HepG2 (cell line): Measurements from ENCODE around the gene ADSS1. TPM values are rescaled to one million over a fixed set of nuclear protein-coding genes. Genes with fewer than 3 reads are reported as not detected.
A peak's percentile ranks its signal among the peaks of the same experiment; 100 is the strongest.

Experiments
- ATF1 ChIP-seq: IDR thresholded peaks from 2 replicates; pipeline ENCODE4 v1.6.1; 2016; ENCODE audit warnings: mild to moderate bottlenecking, control low read depth
- DMAP1 ChIP-seq: IDR thresholded peaks from 2 replicates; pipeline ENCODE4 v1.6.1; 2016
- HDAC6 ChIP-seq: fragments of 200-600 bp; sonication (generic); IDR thresholded peaks from 2 replicates; pipeline ENCODE4 v1.7.0; 2017; ENCODE audit warnings: mild to moderate bottlenecking, antibody characterized with exemption, low read length, low read depth
- HES4 ChIP-seq: sonication (generic); formaldehyde crosslinking; IDR thresholded peaks from 2 replicates; pipeline ENCODE4 v1.9.0; 2021; ENCODE audit warnings: mild to moderate bottlenecking, missing genetic modification reagents, borderline replicate concordance
- HNF4G ChIP-seq, 2 experiments: sonication (generic) in 1 of 2; formaldehyde crosslinking in 1 of 2; IDR thresholded peaks; 2 replicates each; pipeline versions ENCODE4 v1.4.0 to v1.6.1; 2011 to 2020; ENCODE audit warnings: borderline replicate concordance in 2 of 2, low read depth in 2 of 2, mild to moderate bottlenecking in 2 of 2, low read length in 1 of 2, missing genetic modification reagents in 1 of 2, moderate library complexity in 1 of 2
- MYNN ChIP-seq: sonication (generic); formaldehyde crosslinking; IDR thresholded peaks from 2 replicates; pipeline ENCODE4 v1.4.0; 2020; ENCODE audit warnings: mild to moderate bottlenecking, low read depth, missing genetic modification reagents
- PLSCR1 ChIP-seq: sonication (generic); formaldehyde crosslinking; IDR thresholded peaks from 2 replicates; pipeline ENCODE4 v1.5.0; 2020; ENCODE audit warnings: missing genetic modification reagents, mild to moderate bottlenecking, borderline replicate concordance
- REL ChIP-seq: sonication (generic); formaldehyde crosslinking; conservative IDR thresholded peaks from 2 replicates; pipeline ENCODE4 v1.8.0; 2022; ENCODE audit warnings: mild to moderate bottlenecking, missing genetic modification reagents, moderate library complexity
- SAP130 ChIP-seq: IDR thresholded peaks from 2 replicates; pipeline ENCODE4 v1.6.1; 2016; ENCODE audit warnings: low read depth
- SETDB1 ChIP-seq: sonication (generic); formaldehyde crosslinking; IDR thresholded peaks from 2 replicates; pipeline ENCODE4 v1.5.1; 2020; ENCODE audit warnings: missing genetic modification reagents, mild to moderate bottlenecking, borderline replicate concordance
- SYNCRIP ChIP-seq: fragments of 200-400 bp; formaldehyde crosslinking; IDR thresholded peaks from 2 replicates; pipeline ENCODE4 v1.6.1; 2018; ENCODE audit warnings: mild to moderate bottlenecking, low read depth, low read length; ENCODE audit not compliant: insufficient read depth
- TBX3 ChIP-seq: fragments of 450-650 bp; IDR thresholded peaks from 2 replicates; pipeline ENCODE4 v1.6.1; 2017; ENCODE audit warnings: antibody characterized with exemption, mild to moderate bottlenecking, inconsistent platforms, borderline replicate concordance
- TCF12 ChIP-seq, 2 experiments: fragments of 450-650 bp in 1 of 2; sonication (generic) in 1 of 2; formaldehyde crosslinking in 1 of 2; IDR thresholded peaks; 2 replicates each; pipeline versions ENCODE4 v1.6.1 to v1.8.0; 2017 to 2022; ENCODE audit warnings: antibody characterized with exemption in 1 of 2, mild to moderate bottlenecking in 1 of 2, missing genetic modification reagents in 1 of 2, moderate library complexity in 1 of 2
- ZBTB2 ChIP-seq: sonication (generic); formaldehyde crosslinking; IDR thresholded peaks from 2 replicates; pipeline ENCODE4 v1.8.0; 2022; ENCODE audit warnings: low read depth, missing genetic modification reagents
- ZC3H4 ChIP-seq: sonication (generic); formaldehyde crosslinking; IDR thresholded peaks from 2 replicates; pipeline ENCODE4 v1.4.0; 2020; ENCODE audit warnings: missing genetic modification reagents, borderline replicate concordance
- ZFP37 ChIP-seq: sonication (generic); formaldehyde crosslinking; IDR thresholded peaks from 2 replicates; pipeline ENCODE4 v1.4.0; 2020; ENCODE audit warnings: missing genetic modification reagents, borderline replicate concordance
- ZFP82 ChIP-seq: sonication (generic); formaldehyde crosslinking; IDR thresholded peaks from 2 replicates; pipeline ENCODE4 v1.5.1; 2020; ENCODE audit warnings: mild to moderate bottlenecking, missing genetic modification reagents, borderline replicate concordance
- ZNF329 ChIP-seq: sonication (generic); formaldehyde crosslinking; IDR thresholded peaks from 2 replicates; pipeline ENCODE4 v1.9.0; 2021; ENCODE audit warnings: low read depth, mild to moderate bottlenecking, missing genetic modification reagents
- ZNF501 ChIP-seq: sonication (generic); formaldehyde crosslinking; IDR thresholded peaks from 2 replicates; pipeline ENCODE4 v1.5.1; 2020; ENCODE audit warnings: mild to moderate bottlenecking, moderate library complexity, missing genetic modification reagents
- ZNF652 ChIP-seq: IDR thresholded peaks from 2 replicates; pipeline ENCODE4 v1.6.1; 2016; ENCODE audit warnings: low read depth, borderline replicate concordance
- ZNF7 ChIP-seq: IDR thresholded peaks from 2 replicates; pipeline ENCODE4 v1.6.1; 2016; ENCODE audit warnings: missing biosample characterization, missing genetic modification reagents
- ZNF737 ChIP-seq: sonication (generic); formaldehyde crosslinking; IDR thresholded peaks from 2 replicates; pipeline ENCODE4 v1.5.0; 2020; ENCODE audit warnings: missing genetic modification reagents, mild to moderate bottlenecking, borderline replicate concordance
- ZNF781 ChIP-seq: sonication (generic); formaldehyde crosslinking; IDR thresholded peaks from 2 replicates; pipeline ENCODE4 v1.5.1; 2020; ENCODE audit warnings: borderline replicate concordance, mild to moderate bottlenecking, missing genetic modification reagents; ENCODE audit errors: not compliant biosample characterization
- ZSCAN29 ChIP-seq: sonication (generic); formaldehyde crosslinking; conservative IDR thresholded peaks from 2 replicates; pipeline ENCODE4 v1.4.0; 2020; ENCODE audit warnings: mild to moderate bottlenecking, missing genetic modification reagents
- ZSCAN30 ChIP-seq: sonication (generic); formaldehyde crosslinking; IDR thresholded peaks from 2 replicates; pipeline ENCODE4 v1.5.0; 2020; ENCODE audit warnings: mild to moderate bottlenecking, missing genetic modification reagents
- polyA plus RNA-seq, 8 experiments: library from polyadenylated mRNA; depleted of rRNA in 3 of 8; stranded (reverse) in 7 of 8; unstranded in 1 of 8; fragments of >200 nt; fragmentation: Illumina TruSeq in 4 of 8; extraction: Trizol in 4 of 8; gene quantifications; 2 replicates each; pipeline versions ENCODE4 v1.2.1 to v1.2.3, GENCODE V29; 2011 to 2016; ENCODE audit warnings: low read depth in 4 of 8, missing spikeins in 1 of 8, mixed read lengths in 1 of 8; ENCODE audit not compliant: insufficient read depth in 1 of 8
- total RNA-seq, 5 experiments: library from RNA; depleted of rRNA; stranded (reverse); fragments of >200 nt; fragmentation: Illumina TruSeq; extraction: Trizol; gene quantifications; 2 replicates each; pipeline ENCODE4 v1.2.3, GENCODE V29; 2016; ENCODE audit warnings: low read depth in 1 of 5
- TF ChIP-seq, protein P1 (sequence below): sonication (generic); formaldehyde crosslinking; IDR thresholded peaks from 2 replicates; pipeline ENCODE4 v1.5.0; 2020; ENCODE audit warnings: mild to moderate bottlenecking, missing genetic modification reagents, moderate library complexity

Gene ADSS1
- total and polyA plus RNA-seq, 2 of the 13 experiments (the other 11 are each of a cell fraction or from before 2014, with no cell fraction given), result 1.0 to 36.7 TPM

DNA sequence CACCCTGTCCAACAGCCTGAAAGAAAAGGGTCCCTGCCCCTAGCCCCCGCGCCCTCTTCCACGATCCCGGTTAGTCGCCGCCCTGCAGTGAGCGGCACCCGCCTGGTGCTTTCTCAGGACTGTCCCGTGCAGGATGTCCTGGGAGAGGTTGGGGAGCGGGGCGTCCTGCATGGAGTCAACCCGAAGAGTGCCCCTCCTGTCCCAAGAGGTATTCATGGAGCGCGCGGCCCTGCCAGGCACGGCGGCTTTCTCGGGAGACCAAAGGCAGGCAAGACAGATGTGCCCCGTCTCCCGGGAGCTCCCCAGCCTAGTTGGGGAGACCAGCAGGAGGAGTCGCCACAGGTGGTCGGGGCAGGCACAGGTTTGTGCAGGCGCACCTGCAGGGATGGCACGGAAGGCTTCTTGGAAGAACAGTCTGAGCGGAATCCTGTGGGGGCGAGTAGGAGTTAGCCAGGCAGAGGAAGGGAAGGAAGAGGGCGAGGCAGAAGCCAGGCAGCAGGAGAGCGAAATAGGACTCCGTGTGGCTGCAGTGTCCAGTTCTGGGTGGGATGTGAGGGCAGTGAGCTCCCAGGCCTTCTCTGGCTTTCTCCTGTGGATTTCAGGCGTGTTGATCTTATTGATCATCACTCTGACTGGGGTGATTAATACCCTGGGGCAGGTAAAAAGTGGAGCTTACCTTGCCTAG is 29.6 kb downstream of the ADSS1 start (continued):
- TF ChIP-seq ZNF501 (CRISPR knock-in tag) (0 out of 2 replicates have a peak, but pooled peaks have one; percentile 4), ZSCAN29 (CRISPR knock-in tag) (no peak), SETDB1 (CRISPR knock-in tag) (0 out of 2 replicates have a peak, but pooled peaks have one; percentile 74), PLSCR1 (CRISPR knock-in tag) (no peak), ZNF781 (peak; percentile 15), DMAP1 (CRISPR knock-in tag) (no peak), TBX3 (no peak), REL (CRISPR knock-in tag) (0 out of 2 replicates have a peak, but pooled peaks have one; percentile 18), HDAC6 (no peak), ZBTB2 (CRISPR knock-in tag) (no peak), HNF4G (IDR thresholded peaks at IDR 0.05; ENCODE audit: borderline replicate concordance, low read depth, low read length) (no peak), HNF4G (CRISPR knock-in tag; IDR thresholded peaks at IDR 0.05; ENCODE audit: borderline replicate concordance, low read depth) (no peak), SAP130 (CRISPR knock-in tag) (no peak), ZNF329 (no peak), ZNF7 (CRISPR knock-in tag) (no peak), ZFP37 (no peak), ZSCAN30 (no peak), ZC3H4 (no peak), SYNCRIP (no peak), ZFP82 (0 out of 2 replicates have a peak, but pooled peaks have one; percentile 13), ATF1 (CRISPR knock-in tag) (no peak), ZNF652 (CRISPR knock-in tag) (no peak), HES4 (CRISPR knock-in tag) (peak; percentile 12; the same call in 1 of the 2 replicates), TCF12 (IDR thresholded peaks at IDR 0.05) (no peak), TCF12 (CRISPR knock-in tag; IDR thresholded peaks at IDR 0.05) (no peak), MYNN (CRISPR knock-in tag) (no peak), ZNF737 (no peak)
- TF ChIP-seq, protein P1, sequence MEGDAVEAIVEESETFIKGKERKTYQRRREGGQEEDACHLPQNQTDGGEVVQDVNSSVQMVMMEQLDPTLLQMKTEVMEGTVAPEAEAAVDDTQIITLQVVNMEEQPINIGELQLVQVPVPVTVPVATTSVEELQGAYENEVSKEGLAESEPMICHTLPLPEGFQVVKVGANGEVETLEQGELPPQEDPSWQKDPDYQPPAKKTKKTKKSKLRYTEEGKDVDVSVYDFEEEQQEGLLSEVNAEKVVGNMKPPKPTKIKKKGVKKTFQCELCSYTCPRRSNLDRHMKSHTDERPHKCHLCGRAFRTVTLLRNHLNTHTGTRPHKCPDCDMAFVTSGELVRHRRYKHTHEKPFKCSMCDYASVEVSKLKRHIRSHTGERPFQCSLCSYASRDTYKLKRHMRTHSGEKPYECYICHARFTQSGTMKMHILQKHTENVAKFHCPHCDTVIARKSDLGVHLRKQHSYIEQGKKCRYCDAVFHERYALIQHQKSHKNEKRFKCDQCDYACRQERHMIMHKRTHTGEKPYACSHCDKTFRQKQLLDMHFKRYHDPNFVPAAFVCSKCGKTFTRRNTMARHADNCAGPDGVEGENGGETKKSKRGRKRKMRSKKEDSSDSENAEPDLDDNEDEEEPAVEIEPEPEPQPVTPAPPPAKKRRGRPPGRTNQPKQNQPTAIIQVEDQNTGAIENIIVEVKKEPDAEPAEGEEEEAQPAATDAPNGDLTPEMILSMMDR (CRISPR knock-in tag), result no peak
